CD4-positive, CD25-positive, alpha-beta regulatory T cell (primary cell): Measurements from ENCODE around the gene ULBP3. TPM values are rescaled to one million over a fixed set of nuclear protein-coding genes. Genes with fewer than 3 reads are reported as not detected.
"Not testable (repeated sequence)": the region's sequence is repeated elsewhere in the genome, so short reads cannot be mapped to it uniquely, and the experiment has no call there.

Experiments
- ATAC-seq, 2 donors: fragments of 150-1000 bp; cut with Tn5 transposase; one replicate each; pipeline ENCODE4 v1.10.0; 2021; ENCODE audit warnings: low read depth in 2 of 2, moderate number of reproducible peaks in 2 of 2, moderate library complexity in 1 of 2
- DNase-seq, 3 donors: peaks; one replicate each; pipeline versions ENCODE4 v3.0.0 to v3.0.0-alpha.2; 2012 to 2022; ENCODE audit warnings: mixed read lengths in 1 of 3
- H3K27ac ChIP-seq: one replicate; pipeline ENCODE4 v1.7.0; 2013; ENCODE audit warnings: mild to moderate bottlenecking, low read length; ENCODE audit not compliant: insufficient read depth, poor library complexity, severe bottlenecking
- H3K27me3 ChIP-seq: one replicate; pipeline ENCODE4 v1.7.0; 2013; ENCODE audit warnings: low read length; ENCODE audit not compliant: control insufficient read depth, insufficient read depth
- H3K36me3 ChIP-seq: one replicate; pipeline ENCODE4 v1.7.0; 2013; ENCODE audit warnings: mild to moderate bottlenecking, low read length, moderate library complexity; ENCODE audit not compliant: control insufficient read depth, insufficient read depth
- H3K4me1 ChIP-seq: 2 replicates; pipeline ENCODE4 v1.7.0; 2013; ENCODE audit warnings: mild to moderate bottlenecking, low read length; ENCODE audit not compliant: insufficient read depth, control insufficient read depth, poor library complexity, severe bottlenecking
- H3K4me3 ChIP-seq: one replicate; pipeline ENCODE4 v1.7.0; 2013; ENCODE audit warnings: low read depth, mild to moderate bottlenecking, low read length, moderate library complexity
- H3K9me3 ChIP-seq, 2 experiments: 1 replicate in 1 of 2; 2 replicates in 1 of 2; pipeline ENCODE4 v1.7.0; 2013; ENCODE audit warnings: low read length in 2 of 2, mild to moderate bottlenecking in 1 of 2, moderate library complexity in 1 of 2; ENCODE audit not compliant: control insufficient read depth in 2 of 2
- H3K27ac Mint-ChIP-seq, 3 donors: one replicate each; pipeline ENCODE4 v1.8.0; 2020 to 2022; ENCODE audit warnings: mild to moderate bottlenecking in 3 of 3, mixed read lengths in 3 of 3, moderate library complexity in 2 of 3
- H3K27me3 Mint-ChIP-seq: one replicate; pipeline ENCODE4 v1.8.0; 2022; ENCODE audit warnings: mild to moderate bottlenecking, mixed read lengths
- H3K36me3 Mint-ChIP-seq: one replicate; pipeline ENCODE4 v1.8.0; 2020; ENCODE audit warnings: mixed read lengths
- H3K4me1 Mint-ChIP-seq, 4 donors: one replicate each; pipeline ENCODE4 v1.8.0; 2020 to 2022; ENCODE audit warnings: mixed read lengths in 4 of 4, mild to moderate bottlenecking in 1 of 4
- H3K4me3 Mint-ChIP-seq, 4 donors: one replicate each; pipeline ENCODE4 v1.8.0; 2020 to 2022; ENCODE audit warnings: mild to moderate bottlenecking in 4 of 4, mixed read lengths in 4 of 4, moderate library complexity in 3 of 4
- H3K9me3 Mint-ChIP-seq, 7 donors: one replicate each; pipeline ENCODE4 v1.8.0; 2020 to 2022; ENCODE audit warnings: mixed read lengths in 7 of 7, mild to moderate bottlenecking in 3 of 7, moderate library complexity in 2 of 7
- polyA plus RNA-seq, 4 donors: library from polyadenylated mRNA; unstranded; fragments of 300-500 nt; fragmentation: Illumina TruSeq; gene quantifications; one replicate each; pipeline ENCODE4 v1.2.3, GENCODE V29; 2021
- total RNA-seq: library from RNA; stranded (reverse); gene quantifications from one replicate; pipeline ENCODE4 v1.2.3, GENCODE V29; 2022

Gene ULBP3
- total and polyA plus RNA-seq, 5 donors from 2014 or later = 0.19 to 1.3 (median 0.95) TPM; not detected in 1

- H3K4me3 ChIP-seq = no peak overlapping the region
- H3K9me3 ChIP-seq = no peaks in the 10 kb centered on the region
- no peaks in the 10 kb centered on the region for H3K36me3 ChIP-seq
- H3K27me3 ChIP-seq = peaks cover 13% of the 10 kb centered on the region
- H3K27ac ChIP-seq = no peak overlapping the region
- DNase-seq (no peak), ATAC-seq (no peak)
- Mint-ChIP-seq H3K27me3 (peaks cover 68% of the 10 kb centered on the region), H3K9me3 (no peaks in the 10 kb centered on the region), H3K4me1 (peaks cover 0 to 14% (median 6%) of the 10 kb centered on the region in 4 donors), H3K4me3 (no peak overlapping the region), H3K36me3 (no peaks in the 10 kb centered on the region), H3K27ac (no peak overlapping the region)
- H3K4me1 ChIP-seq = peaks cover 10% of the 10 kb centered on the region
Observed at GRCh38 chr6:150029276-150029675, 39.6 kb downstream of the ULBP3 start.

GRCh38 chr6:150028799-150029198 is 40.1 kb downstream of the ULBP3 start:
- ATAC-seq (no peak), DNase-seq (no peak)
- H3K9me3 Mint-ChIP-seq = no peaks in the 10 kb centered on the region
- H3K27me3 Mint-ChIP-seq = peaks cover 68% of the 10 kb centered on the region
- peaks cover 0 to 14% (median 6%) of the 10 kb centered on the region in 4 donors for H3K4me1 Mint-ChIP-seq
- H3K27ac ChIP-seq = no peak overlapping the region
- no peaks in the 10 kb centered on the region for H3K36me3 ChIP-seq
- no peaks in the 10 kb centered on the region for H3K36me3 Mint-ChIP-seq
- H3K9me3 ChIP-seq = no peaks in the 10 kb centered on the region
- no peak overlapping the region for H3K27ac Mint-ChIP-seq
- peaks cover 13% of the 10 kb centered on the region for H3K27me3 ChIP-seq
- no peak overlapping the region for H3K4me3 ChIP-seq
- no peak overlapping the region for H3K4me3 Mint-ChIP-seq
- peaks cover 10% of the 10 kb centered on the region for H3K4me1 ChIP-seq

- no peaks in the 10 kb centered on the region for H3K9me3 Mint-ChIP-seq
- Histone ChIP-seq H3K36me3 (no peaks in the 10 kb centered on the region), H3K4me1 (peaks cover 10% of the 10 kb centered on the region), H3K9me3 (no peaks in the 10 kb centered on the region), H3K4me3 (no peak overlapping the region), H3K27me3 (peaks cover 7% of the 10 kb centered on the region), H3K27ac (no peak overlapping the region)
- H3K36me3 Mint-ChIP-seq = no peaks in the 10 kb centered on the region
- H3K27me3 Mint-ChIP-seq = peaks cover 74% of the 10 kb centered on the region
- H3K4me3 Mint-ChIP-seq = no peak overlapping the region
- DNase-seq = no peak
- no peak overlapping the region for H3K27ac Mint-ChIP-seq
- ATAC-seq = no peak
- H3K4me1 Mint-ChIP-seq = peaks cover 0 to 14% (median 6%) of the 10 kb centered on the region in 4 donors
Observed at GRCh38 chr6:150027806-150028565, 40.9 kb downstream of the ULBP3 start.

GRCh38 chr6:150026976-150027805 is 41.7 kb downstream of the ULBP3 start:
- ATAC-seq (no peak), DNase-seq (no peak)
- Histone ChIP-seq H3K36me3 (no peaks in the 10 kb centered on the region), H3K4me1 (peaks cover 10% of the 10 kb centered on the region), H3K4me3 (no peak overlapping the region), H3K9me3 (no peaks in the 10 kb centered on the region), H3K27ac (no peak overlapping the region), H3K27me3 (peaks cover 5% of the 10 kb centered on the region)
- Mint-ChIP-seq H3K36me3 (no peaks in the 10 kb centered on the region), H3K27ac (peak overlapping the region in 1 of 3 donors; percentile 60), H3K4me1 (peaks cover 0 to 14% (median 6%) of the 10 kb centered on the region in 4 donors), H3K9me3 (no peaks in the 10 kb centered on the region), H3K4me3 (no peak overlapping the region), H3K27me3 (peaks cover 74% of the 10 kb centered on the region)

GRCh38 chr6:150025201-150025917 is 43.6 kb downstream of the ULBP3 start, which contains the start of gene RAET1L:
Gene RAET1L, minus strand, starts transcription at chr6:150025532. Its CDS starts 61 bp downstream, at chr6:150025471.
- Mint-ChIP-seq H3K27ac (peak within 1 kb of the TSS in 1 of 3 donors; percentile 57), H3K4me1 (peaks cover 0 to 14% (median 6%) of the 10 kb centered on the region in 4 donors), H3K9me3 (no peaks in the 10 kb centered on the region), H3K27me3 (peaks cover 66% of the 10 kb centered on the region), H3K4me3 (peak within 1 kb of the TSS in 2 of 4 donors; percentile 55 to 75), H3K36me3 (no peaks in the 10 kb centered on the region)
- Histone ChIP-seq H3K4me1 (peaks cover 10% of the 10 kb centered on the region), H3K27me3 (peaks cover 5% of the 10 kb centered on the region), H3K36me3 (no peaks in the 10 kb centered on the region), H3K27ac (no peak within 1 kb of the TSS), H3K4me3 (no peak within 1 kb of the TSS), H3K9me3 (no peaks in the 10 kb centered on the region)
- DNase-seq (no peak), ATAC-seq (peak; percentile 37 to 48)

GRCh38 chr6:150024646-150025155 is 44.2 kb downstream of the ULBP3 start:
- Histone ChIP-seq H3K27ac (no peak overlapping the region), H3K4me3 (no peak overlapping the region), H3K4me1 (peaks cover 10% of the 10 kb centered on the region), H3K9me3 (no peaks in the 10 kb centered on the region), H3K36me3 (no peaks in the 10 kb centered on the region), H3K27me3 (peaks cover 5% of the 10 kb centered on the region)
- ATAC-seq = no peak
- Mint-ChIP-seq H3K9me3 (no peaks in the 10 kb centered on the region), H3K4me1 (peaks cover 0 to 14% (median 6%) of the 10 kb centered on the region in 4 donors), H3K36me3 (no peaks in the 10 kb centered on the region), H3K4me3 (peak overlapping the region in 2 of 4 donors; percentile 55 to 65), H3K27ac (no peak overlapping the region), H3K27me3 (peaks cover 67% of the 10 kb centered on the region)
- DNase-seq = no peak

GRCh38 chr6:150024021-150024420 is 44.9 kb downstream of the ULBP3 start:
- H3K36me3 ChIP-seq, H3K36me3 Mint-ChIP-seq, H3K9me3 Mint-ChIP-seq, ATAC-seq, H3K27ac Mint-ChIP-seq, H3K4me3 Mint-ChIP-seq, H3K27me3 ChIP-seq, H3K4me3 ChIP-seq, H3K27ac ChIP-seq, DNase-seq, H3K4me1 ChIP-seq, H3K9me3 ChIP-seq: not testable (repeated sequence)
- peaks cover 62% of the 10 kb centered on the region for H3K27me3 Mint-ChIP-seq
- H3K4me1 Mint-ChIP-seq = peaks cover 0 to 14% (median 6%) of the 10 kb centered on the region in 4 donors
